Osteocyte (in vitro differentiated cells): ENCODE results near the gene SCFD2. TPM values are rescaled to one million over a fixed set of nuclear protein-coding genes. Genes with fewer than 3 reads are reported as not detected.

Source experiments
- DNase-seq: peaks from one replicate; pipeline ENCODE4 v3.0.0; 2021; ENCODE audit warnings: mixed read lengths; ENCODE audit not compliant: unreplicated experiment; ENCODE audit errors: extremely low spot score
- H3K27ac Mint-ChIP-seq: one replicate; pipeline ENCODE4 v1.8.0; 2021; ENCODE audit warnings: mild to moderate bottlenecking, mixed read lengths; ENCODE audit not compliant: unreplicated experiment
- H3K27me3 Mint-ChIP-seq: one replicate; pipeline ENCODE4 v1.8.0; 2021; ENCODE audit warnings: mixed read lengths; ENCODE audit not compliant: unreplicated experiment
- H3K36me3 Mint-ChIP-seq: one replicate; pipeline ENCODE4 v1.8.0; 2021; ENCODE audit warnings: mixed read lengths; ENCODE audit not compliant: unreplicated experiment
- H3K4me1 Mint-ChIP-seq: one replicate; pipeline ENCODE4 v1.8.0; 2021; ENCODE audit warnings: mixed read lengths; ENCODE audit not compliant: unreplicated experiment
- H3K4me3 Mint-ChIP-seq: one replicate; pipeline ENCODE4 v1.8.0; 2021; ENCODE audit warnings: mild to moderate bottlenecking, moderate library complexity, mixed read lengths; ENCODE audit not compliant: unreplicated experiment
- H3K9me3 Mint-ChIP-seq: one replicate; pipeline ENCODE4 v1.8.0; 2021; ENCODE audit warnings: mixed read lengths; ENCODE audit not compliant: unreplicated experiment
- total RNA-seq: library from RNA; stranded (reverse); gene quantifications from 2 replicates; pipeline ENCODE4 v1.2.1, GENCODE V29; 2021
- TF ChIP-seq, protein P1 (sequence below): fragments of 200-600 bp; sonication (generic); IDR thresholded peaks from 2 replicates; pipeline ENCODE4 v1.5.0; 2021; ENCODE audit warnings: antibody characterized with exemption, mild to moderate bottlenecking, moderate library complexity

Gene SCFD2
- total RNA-seq, 1 donor from 2014 or later = 14.0 TPM

DNA sequence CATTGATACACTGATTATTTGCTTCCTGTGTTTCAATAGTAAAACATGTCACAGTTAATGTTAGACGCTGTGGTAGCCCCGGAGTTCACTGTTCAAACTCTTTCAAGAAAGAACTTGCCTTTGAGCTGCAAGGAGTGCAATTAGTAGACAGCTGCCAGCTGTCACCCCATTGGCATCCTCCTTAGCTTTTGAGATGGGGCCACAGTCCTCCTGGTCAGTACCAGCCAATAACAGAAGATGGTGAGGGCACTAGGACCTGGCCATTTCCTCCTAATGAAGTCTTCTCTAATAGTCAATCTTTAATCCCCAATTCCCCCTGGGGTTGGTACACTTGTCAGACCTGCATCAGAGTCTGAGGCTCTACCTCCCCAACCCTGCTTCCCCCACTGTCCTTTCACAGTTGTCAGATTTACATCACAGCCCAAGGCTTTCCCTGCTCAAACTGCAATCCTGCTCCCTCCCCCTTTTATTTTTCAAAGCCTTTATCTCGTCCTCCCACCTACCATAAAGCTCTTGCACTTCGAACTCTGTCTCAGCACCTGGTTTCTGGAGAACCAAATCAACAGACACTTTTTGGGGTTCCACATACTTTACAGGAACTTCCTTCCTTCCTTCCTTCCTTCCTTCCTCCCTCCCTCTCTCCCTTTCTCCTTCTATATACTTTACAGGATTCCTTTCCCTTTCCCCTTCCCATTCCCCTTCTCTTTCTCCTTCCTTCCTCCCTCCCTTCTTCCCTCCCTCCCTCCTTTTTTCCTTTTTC is 321.8 kb downstream of the SCFD2 start:
- no peak overlapping the region for H3K4me3 Mint-ChIP-seq
- H3K4me1 Mint-ChIP-seq = peaks cover 13% of the 10 kb centered on the region
- H3K9me3 Mint-ChIP-seq = no peaks in the 10 kb centered on the region
- no peaks in the 10 kb centered on the region for H3K27me3 Mint-ChIP-seq
- H3K27ac Mint-ChIP-seq = no peak overlapping the region
- no peak for DNase-seq
- TF ChIP-seq, protein P1, sequence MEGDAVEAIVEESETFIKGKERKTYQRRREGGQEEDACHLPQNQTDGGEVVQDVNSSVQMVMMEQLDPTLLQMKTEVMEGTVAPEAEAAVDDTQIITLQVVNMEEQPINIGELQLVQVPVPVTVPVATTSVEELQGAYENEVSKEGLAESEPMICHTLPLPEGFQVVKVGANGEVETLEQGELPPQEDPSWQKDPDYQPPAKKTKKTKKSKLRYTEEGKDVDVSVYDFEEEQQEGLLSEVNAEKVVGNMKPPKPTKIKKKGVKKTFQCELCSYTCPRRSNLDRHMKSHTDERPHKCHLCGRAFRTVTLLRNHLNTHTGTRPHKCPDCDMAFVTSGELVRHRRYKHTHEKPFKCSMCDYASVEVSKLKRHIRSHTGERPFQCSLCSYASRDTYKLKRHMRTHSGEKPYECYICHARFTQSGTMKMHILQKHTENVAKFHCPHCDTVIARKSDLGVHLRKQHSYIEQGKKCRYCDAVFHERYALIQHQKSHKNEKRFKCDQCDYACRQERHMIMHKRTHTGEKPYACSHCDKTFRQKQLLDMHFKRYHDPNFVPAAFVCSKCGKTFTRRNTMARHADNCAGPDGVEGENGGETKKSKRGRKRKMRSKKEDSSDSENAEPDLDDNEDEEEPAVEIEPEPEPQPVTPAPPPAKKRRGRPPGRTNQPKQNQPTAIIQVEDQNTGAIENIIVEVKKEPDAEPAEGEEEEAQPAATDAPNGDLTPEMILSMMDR = no peak
- no peaks in the 10 kb centered on the region for H3K36me3 Mint-ChIP-seq

DNA sequence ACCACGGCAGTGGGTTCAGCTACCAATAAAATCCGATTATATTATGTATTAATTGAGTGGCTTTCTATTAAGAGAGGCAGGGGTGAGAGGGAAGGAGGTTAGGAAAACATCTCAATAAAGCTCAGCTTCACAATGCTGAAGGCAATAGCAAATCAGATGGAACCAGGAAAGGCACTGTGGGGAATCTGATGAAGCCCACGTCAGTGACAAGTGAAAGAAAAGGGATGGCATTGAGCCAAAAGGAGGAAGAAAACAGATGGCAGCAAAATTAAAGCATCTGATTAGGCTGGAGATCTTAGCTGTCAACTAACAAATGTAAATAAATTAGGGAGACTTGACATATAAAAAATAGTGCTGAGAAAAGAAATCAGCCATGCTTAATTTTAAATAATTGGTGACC is 322.8 kb downstream of the SCFD2 start:
- H3K27ac Mint-ChIP-seq = no peak overlapping the region
- TF ChIP-seq, protein P1 = no peak
- H3K4me3 Mint-ChIP-seq = no peak overlapping the region
- no peak for DNase-seq
- H3K4me1 Mint-ChIP-seq = peaks cover 13% of the 10 kb centered on the region
- H3K9me3 Mint-ChIP-seq = no peaks in the 10 kb centered on the region
- no peaks in the 10 kb centered on the region for H3K36me3 Mint-ChIP-seq
- no peaks in the 10 kb centered on the region for H3K27me3 Mint-ChIP-seq

DNA sequence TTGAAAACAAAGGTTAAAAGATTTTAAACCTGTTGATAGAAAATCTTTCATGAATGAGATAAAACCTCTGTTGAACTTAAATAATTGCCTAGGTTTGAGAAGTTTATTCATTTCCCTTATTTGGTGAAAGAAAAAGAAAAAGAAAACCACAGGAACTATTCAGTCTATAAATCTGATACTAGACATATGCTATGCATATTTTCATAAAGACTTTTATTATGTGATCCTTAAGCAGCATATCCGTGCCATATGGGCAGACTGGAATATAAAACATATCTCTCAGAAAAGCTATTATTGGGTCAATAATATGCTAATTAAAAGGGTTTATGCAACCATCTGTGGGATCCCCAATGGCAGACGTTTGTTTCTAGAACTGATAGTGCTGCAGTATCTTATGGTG is 325.0 kb downstream of the SCFD2 start:
- Mint-ChIP-seq H3K27ac (no peak overlapping the region), H3K36me3 (no peaks in the 10 kb centered on the region), H3K4me1 (peaks cover 13% of the 10 kb centered on the region), H3K27me3 (no peaks in the 10 kb centered on the region), H3K9me3 (no peaks in the 10 kb centered on the region), H3K4me3 (no peak overlapping the region)
- TF ChIP-seq, protein P1 = no peak
- no peak for DNase-seq

DNA sequence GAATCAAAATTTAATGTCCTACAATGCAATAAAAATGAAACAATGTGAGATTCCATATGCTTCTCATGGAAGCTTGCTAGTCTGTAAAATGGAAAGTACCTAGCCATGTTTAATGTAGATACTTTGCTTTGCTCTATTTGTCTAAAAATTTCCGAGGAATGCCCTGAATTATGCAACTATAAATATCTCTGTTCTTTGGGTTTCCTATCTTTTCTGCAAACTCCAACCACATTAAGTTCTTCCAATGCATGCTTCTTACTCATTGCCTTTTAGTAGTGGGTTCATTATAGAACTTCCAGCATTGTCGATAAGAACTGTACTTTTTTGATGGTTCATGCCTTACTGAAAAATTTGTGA is 325.4 kb downstream of the SCFD2 start:
- no peaks in the 10 kb centered on the region for H3K27me3 Mint-ChIP-seq
- no peaks in the 10 kb centered on the region for H3K9me3 Mint-ChIP-seq
- no peak overlapping the region for H3K27ac Mint-ChIP-seq
- peaks cover 13% of the 10 kb centered on the region for H3K4me1 Mint-ChIP-seq
- H3K36me3 Mint-ChIP-seq = peaks cover 2% of the 10 kb centered on the region
- DNase-seq = no peak
- H3K4me3 Mint-ChIP-seq = no peak overlapping the region
- TF ChIP-seq, protein P1 = no peak

DNA sequence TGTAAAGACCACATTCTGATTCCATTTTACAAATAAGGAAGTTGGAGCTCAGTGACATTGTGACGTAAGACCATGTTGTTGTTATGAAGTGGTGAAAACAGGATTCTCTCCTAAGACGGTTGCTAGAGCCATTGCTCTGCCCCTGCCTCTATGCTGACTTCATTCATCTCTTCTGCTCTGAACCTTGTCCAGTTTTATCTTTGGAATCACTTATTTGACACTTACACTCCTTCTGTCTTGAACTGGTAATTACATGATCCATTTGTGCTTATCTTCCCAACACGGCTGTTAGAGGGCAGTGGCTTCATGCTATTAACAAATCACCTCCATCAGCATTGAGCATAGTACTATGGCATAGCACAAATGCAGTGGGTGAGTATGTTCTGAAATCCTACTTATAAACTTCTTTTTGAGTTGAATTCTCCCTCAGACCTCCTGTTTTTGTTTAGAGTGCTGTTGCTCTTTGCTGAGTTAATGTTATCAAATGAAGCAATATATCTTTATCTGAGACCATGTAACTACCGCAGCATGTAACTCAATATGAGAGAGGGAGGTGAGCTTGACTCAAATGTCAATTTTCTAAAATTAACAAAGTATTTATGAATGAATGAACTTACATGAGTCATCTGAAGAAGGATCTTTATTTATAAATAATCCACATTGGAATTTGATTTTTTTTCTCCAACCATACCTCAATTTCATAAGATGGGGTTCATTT is 326.0 kb downstream of the SCFD2 start:
- H3K27ac Mint-ChIP-seq = no peak overlapping the region
- H3K36me3 Mint-ChIP-seq = peaks cover 7% of the 10 kb centered on the region
- H3K27me3 Mint-ChIP-seq = no peaks in the 10 kb centered on the region
- DNase-seq = no peak
- TF ChIP-seq, protein P1 = no peak
- H3K9me3 Mint-ChIP-seq = peaks cover 4% of the 10 kb centered on the region
- H3K4me1 Mint-ChIP-seq = peaks cover 13% of the 10 kb centered on the region
- H3K4me3 Mint-ChIP-seq = no peak overlapping the region
